Mesenchymal stem cell (in vitro differentiated cells and primary cell): ENCODE results near the gene RBPJL.

Experiments used
- DNase-seq: peaks from one replicate; pipeline ENCODE4 v3.0.0-alpha.2; 2013
- H2AFZ ChIP-seq: one replicate; pipeline ENCODE4 v1.6.1; 2013; ENCODE audit warnings: low read depth, mild to moderate bottlenecking, control low read depth, inconsistent platforms, low read length, moderate library complexity
- H2AK5ac ChIP-seq: 2 replicates; pipeline ENCODE4 v1.6.1; 2013; ENCODE audit warnings: low read length, moderate library complexity, mild to moderate bottlenecking, inconsistent platforms; ENCODE audit not compliant: severe bottlenecking
- H2BK120ac ChIP-seq: one replicate; pipeline ENCODE4 v1.6.1; 2013; ENCODE audit warnings: low read depth, mild to moderate bottlenecking, inconsistent platforms, low read length, moderate library complexity
- H2BK12ac ChIP-seq, 2 experiments: one replicate each; pipeline ENCODE4 v1.6.1; 2013; ENCODE audit warnings: inconsistent platforms in 2 of 2, low read length in 2 of 2, mild to moderate bottlenecking in 2 of 2, moderate library complexity in 2 of 2, control low read depth in 1 of 2
- H2BK15ac ChIP-seq: one replicate; pipeline ENCODE4 v1.6.1; 2013; ENCODE audit warnings: mild to moderate bottlenecking, low read depth, inconsistent platforms; ENCODE audit not compliant: poor library complexity, severe bottlenecking
- H2BK5ac ChIP-seq: 2 replicates; pipeline ENCODE4 v1.6.1; 2013; ENCODE audit warnings: low read depth, mild to moderate bottlenecking, low read length, control low read depth, inconsistent platforms; ENCODE audit not compliant: poor library complexity, severe bottlenecking
- H3K14ac ChIP-seq, 2 experiments: one replicate each; pipeline ENCODE4 v1.6.1; 2013; ENCODE audit warnings: inconsistent platforms in 2 of 2, low read length in 2 of 2, control low read depth in 1 of 2, mild to moderate bottlenecking in 1 of 2, moderate library complexity in 1 of 2
- H3K18ac ChIP-seq, 2 experiments: one replicate each; pipeline ENCODE4 v1.6.1; 2013; ENCODE audit warnings: inconsistent platforms in 2 of 2, low read length in 2 of 2, control low read depth in 1 of 2, low read depth in 1 of 2, mild to moderate bottlenecking in 1 of 2
- H3K23ac ChIP-seq, 2 experiments: one replicate each; pipeline ENCODE4 v1.6.1; 2013; ENCODE audit warnings: inconsistent platforms in 2 of 2, low read length in 2 of 2, mild to moderate bottlenecking in 2 of 2, moderate library complexity in 2 of 2, control low read depth in 1 of 2
- H3K27ac ChIP-seq: 2 replicates; pipeline ENCODE4 v1.5.1; 2013; ENCODE audit warnings: mild to moderate bottlenecking, moderate library complexity, low read length, control low read depth, inconsistent platforms; ENCODE audit not compliant: poor library complexity, severe bottlenecking
- H3K27me3 ChIP-seq, 2 experiments: 2 replicates each; pipeline versions ENCODE4 v1.6.1 to v1.7.0; 2013; ENCODE audit warnings: low read length in 2 of 2, mild to moderate bottlenecking in 2 of 2, moderate library complexity in 2 of 2, control low read depth in 1 of 2, inconsistent platforms in 1 of 2; ENCODE audit not compliant: control insufficient read depth in 1 of 2, insufficient read depth in 1 of 2
- H3K36me3 ChIP-seq, 2 experiments: 2 replicates each; pipeline versions ENCODE4 v1.6.1 to v1.7.0; 2013; ENCODE audit warnings: low read length in 2 of 2, control low read depth in 1 of 2, inconsistent platforms in 1 of 2, low read depth in 1 of 2, mild to moderate bottlenecking in 1 of 2; ENCODE audit not compliant: insufficient read depth in 2 of 2, control insufficient read depth in 1 of 2
- H3K4ac ChIP-seq, 2 experiments: one replicate each; pipeline ENCODE4 v1.6.1; 2013; ENCODE audit warnings: inconsistent platforms in 2 of 2, low read length in 2 of 2, mild to moderate bottlenecking in 2 of 2, moderate library complexity in 2 of 2, control low read depth in 1 of 2, low read depth in 1 of 2
- H3K4me1 ChIP-seq: 2 replicates; pipeline ENCODE4 v1.6.1; 2013; ENCODE audit warnings: low read depth, low read length, control low read depth; ENCODE audit not compliant: control insufficient read depth, insufficient read depth
- H3K4me2 ChIP-seq: 2 replicates; pipeline ENCODE4 v1.6.1; 2013; ENCODE audit warnings: low read length, mild to moderate bottlenecking, inconsistent platforms; ENCODE audit not compliant: poor library complexity, severe bottlenecking
- H3K4me3 ChIP-seq, 2 experiments: 2 replicates each; pipeline versions ENCODE4 v1.5.1 to v1.7.0; 2013; ENCODE audit warnings: low read length in 2 of 2, mild to moderate bottlenecking in 2 of 2, control low read depth in 1 of 2, low read depth in 1 of 2; ENCODE audit not compliant: insufficient read depth in 1 of 2
- H3K79me1 ChIP-seq: replicated peaks from 2 replicates; pipeline ENCODE4 v1.6.1; 2013; ENCODE audit warnings: mild to moderate bottlenecking, control low read depth, low read length, inconsistent platforms; ENCODE audit not compliant: poor library complexity, severe bottlenecking
- H3K9ac ChIP-seq: 2 replicates; pipeline ENCODE4 v1.7.0; 2013; ENCODE audit warnings: mild to moderate bottlenecking, low read length, moderate library complexity
- H3K9me3 ChIP-seq: 2 replicates; pipeline ENCODE4 v1.7.0; 2013; ENCODE audit warnings: mild to moderate bottlenecking, low read length; ENCODE audit not compliant: control insufficient read depth
- H4K8ac ChIP-seq: one replicate; pipeline ENCODE4 v1.6.1; 2013; ENCODE audit warnings: inconsistent platforms, mild to moderate bottlenecking, low read length, moderate library complexity
- H4K91ac ChIP-seq: one replicate; pipeline ENCODE4 v1.6.1; 2013; ENCODE audit warnings: mild to moderate bottlenecking, low read length, inconsistent platforms
- WGBS: methylation state at CpG from one replicate; pipeline ENCODE4 v1.1.7; 2013; ENCODE audit warnings: mixed read lengths; 5-methylcytosine and 5-hydroxymethylcytosine counted together

The RBPJL gene

GRCh38 chr20:45318386-45318939 is 11.8 kb downstream of the RBPJL start:
- peaks cover 0 to 4% of the 10 kb centered on the region in 2 experiments for H3K36me3 ChIP-seq
- H3K27ac ChIP-seq: no peak overlapping the region
- H3K9me3 ChIP-seq: no peaks in the 10 kb centered on the region
- WGBS: 82% methylated on average over 7 of the region's 7 CpGs
- no peak overlapping the region for H2BK5ac ChIP-seq
- H2BK12ac ChIP-seq: no peak overlapping the region
- no peak overlapping the region for H3K14ac ChIP-seq
- no peak overlapping the region for H3K23ac ChIP-seq
- H4K91ac ChIP-seq: no peak overlapping the region
- H3K4me1 ChIP-seq: peaks cover 2% of the 10 kb centered on the region
- H3K79me1 ChIP-seq: no peaks in the 10 kb centered on the region
- no peak for DNase-seq
- no peak overlapping the region for H3K4me2 ChIP-seq
- H3K4me3 ChIP-seq: no peak overlapping the region
- no peak overlapping the region for H2BK120ac ChIP-seq
- H3K9ac ChIP-seq: no peak overlapping the region
- peaks cover 12 to 41% of the 10 kb centered on the region in 2 experiments for H3K27me3 ChIP-seq
- no peak overlapping the region for H3K4ac ChIP-seq
- no peak overlapping the region for H2AFZ ChIP-seq
- no peak overlapping the region for H3K18ac ChIP-seq
- no peak overlapping the region for H2AK5ac ChIP-seq
- H2BK15ac ChIP-seq: no peak overlapping the region
- H4K8ac ChIP-seq: no peak overlapping the region

DNA sequence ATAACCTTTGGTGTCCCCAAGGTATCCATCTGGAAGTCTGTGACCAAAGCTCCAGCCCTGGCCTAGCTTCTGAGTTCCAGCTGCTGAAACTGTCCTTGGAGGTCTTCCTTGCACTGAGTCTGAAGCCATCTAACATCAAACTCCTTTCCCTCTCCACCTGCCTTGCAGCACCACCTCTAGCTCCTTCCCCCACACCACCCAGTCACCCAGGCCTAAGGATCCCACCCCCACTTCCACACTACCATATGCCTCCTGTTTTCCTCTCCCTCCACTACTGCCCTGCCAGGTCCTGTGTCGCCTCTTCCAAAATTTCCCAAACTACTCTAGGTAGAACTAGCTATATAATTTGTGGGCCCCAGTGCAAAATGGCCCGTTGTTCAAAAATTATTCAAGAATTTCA is 12.3 kb downstream of the RBPJL start:
- Histone ChIP-seq H2BK12ac (no peak overlapping the region), H3K18ac (no peak overlapping the region), H3K9me3 (no peaks in the 10 kb centered on the region), H4K8ac (peak overlapping the region; percentile 8), H2BK120ac (no peak overlapping the region), H3K4me2 (no peak overlapping the region), H3K23ac (no peak overlapping the region), H3K14ac (no peak overlapping the region), H2BK15ac (no peak overlapping the region), H3K4me3 (no peak overlapping the region), H3K9ac (no peak overlapping the region), H4K91ac (no peak overlapping the region), H3K27ac (no peak overlapping the region), H2AK5ac (no peak overlapping the region), H2AFZ (no peak overlapping the region), H3K27me3 (peaks cover 12 to 36% of the 10 kb centered on the region in 2 experiments), H3K4me1 (peaks cover 2% of the 10 kb centered on the region), H2BK5ac (no peak overlapping the region), H3K79me1 (no peaks in the 10 kb centered on the region), H3K36me3 (peaks cover 0 to 2% of the 10 kb centered on the region in 2 experiments), H3K4ac (no peak overlapping the region)
- 92% methylated on average over 2 of the region's 2 CpGs for WGBS
- DNase-seq: no peak

DNA sequence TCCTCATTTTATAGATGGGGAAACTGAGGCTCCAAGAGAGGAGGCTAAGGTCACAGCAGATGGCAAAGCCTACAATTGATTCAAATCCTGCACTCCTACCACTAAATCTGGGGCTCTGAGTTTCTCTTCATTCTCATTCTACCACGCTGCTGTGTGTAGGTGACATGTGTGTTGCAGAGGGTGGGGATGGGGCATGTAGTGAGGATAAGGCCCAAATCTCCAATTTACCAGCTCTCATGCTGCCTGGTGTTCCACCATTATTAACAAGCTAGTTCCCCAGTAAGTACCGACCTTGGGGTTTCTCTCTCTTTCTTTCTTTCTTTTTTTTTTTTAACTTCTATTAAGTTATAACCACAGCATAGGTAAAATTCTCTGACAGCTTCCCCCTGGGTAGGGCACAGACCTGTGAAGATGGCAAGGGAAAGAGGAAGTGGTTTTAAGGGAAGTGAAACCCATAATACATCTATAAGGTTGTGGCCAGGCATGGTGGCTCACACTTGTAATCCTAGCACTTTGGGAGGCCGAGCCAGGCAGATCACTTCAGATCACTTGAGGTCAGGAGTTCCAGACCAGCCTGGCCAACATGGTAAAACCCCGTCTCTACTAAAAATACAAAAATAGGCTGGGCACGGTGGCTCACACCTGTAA is 14.4 kb downstream of the RBPJL start:
- Histone ChIP-seq H3K23ac (no peak overlapping the region), H3K27me3 (peaks cover 12 to 23% of the 10 kb centered on the region in 2 experiments), H3K27ac (no peak overlapping the region), H2BK15ac (no peak overlapping the region), H3K18ac (no peak overlapping the region), H3K36me3 (peaks cover 18 to 19% of the 10 kb centered on the region in 2 experiments), H4K91ac (no peak overlapping the region), H3K9me3 (no peaks in the 10 kb centered on the region), H3K79me1 (peaks cover 3% of the 10 kb centered on the region), H3K4ac (no peak overlapping the region), H3K4me3 (no peak overlapping the region), H4K8ac (no peak overlapping the region), H2AFZ (no peak overlapping the region), H3K9ac (no peak overlapping the region), H2BK5ac (no peak overlapping the region), H2AK5ac (no peak overlapping the region), H2BK120ac (no peak overlapping the region), H3K4me2 (no peak overlapping the region), H3K4me1 (peaks cover 4% of the 10 kb centered on the region), H3K14ac (no peak overlapping the region), H2BK12ac (no peak overlapping the region)
- WGBS: 97% methylated on average over 4 of the region's 5 CpGs
- DNase-seq: no peak

DNA sequence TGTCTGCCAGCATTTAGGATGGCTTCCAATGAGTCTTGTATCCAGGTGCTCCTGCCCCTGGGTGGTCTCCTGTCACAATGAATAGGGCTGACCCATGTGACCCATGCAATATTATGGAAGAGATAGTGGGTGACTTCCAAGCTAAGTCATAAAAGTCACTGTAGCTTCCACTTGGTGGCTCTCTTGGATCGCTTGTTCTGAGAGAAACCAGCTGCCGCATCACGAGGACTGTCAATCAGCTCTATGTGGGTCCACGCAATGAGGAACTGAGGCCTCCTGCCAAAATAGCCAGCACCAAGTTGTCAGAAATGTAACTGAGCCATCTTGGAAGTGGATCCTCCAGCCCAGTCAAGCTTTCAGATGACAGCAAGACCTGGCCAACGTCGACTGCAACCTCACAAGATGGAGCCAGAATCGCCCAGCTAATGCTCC is 16.3 kb downstream of the RBPJL start:
- H3K79me1 ChIP-seq: peaks cover 7% of the 10 kb centered on the region
- WGBS: 77% methylated on average over 7 of the region's 7 CpGs
- no peak overlapping the region for H3K23ac ChIP-seq
- H3K18ac ChIP-seq: no peak overlapping the region
- H3K4ac ChIP-seq: peak overlapping the region in 1 of 2 experiments; percentile 18
- peaks cover 32 to 36% of the 10 kb centered on the region in 2 experiments for H3K36me3 ChIP-seq
- peak; percentile 32 for DNase-seq
- H2BK12ac ChIP-seq: no peak overlapping the region
- H3K27ac ChIP-seq: no peak overlapping the region
- peak overlapping the region; percentile 57 for H4K8ac ChIP-seq
- H2AK5ac ChIP-seq: no peak overlapping the region
- H2BK120ac ChIP-seq: no peak overlapping the region
- no peak overlapping the region for H2AFZ ChIP-seq
- H3K9ac ChIP-seq: no peak overlapping the region
- H2BK15ac ChIP-seq: no peak overlapping the region
- H3K4me2 ChIP-seq: no peak overlapping the region
- no peak overlapping the region for H2BK5ac ChIP-seq
- peaks cover 4% of the 10 kb centered on the region for H3K4me1 ChIP-seq
- H4K91ac ChIP-seq: no peak overlapping the region
- no peaks in the 10 kb centered on the region for H3K9me3 ChIP-seq
- no peak overlapping the region for H3K14ac ChIP-seq
- H3K27me3 ChIP-seq: peaks cover 3 to 4% of the 10 kb centered on the region in 2 experiments
- no peak overlapping the region for H3K4me3 ChIP-seq
